Hepatocyte (in vitro differentiated cells): ENCODE results near the gene RASGRP2. TPM values are rescaled to one million over a fixed set of nuclear protein-coding genes. Genes with fewer than 3 reads are reported as not detected.

Source experiments
- DNase-seq: peaks from one replicate; pipeline ENCODE4 v3.0.0-alpha.2; 2016; ENCODE audit warnings: low spot score
- H2AFZ ChIP-seq: fragments of 200-600 bp; sonication (generic); 2 replicates; pipeline ENCODE4 v1.6.0; 2016; ENCODE audit warnings: antibody characterized with exemption, mild to moderate bottlenecking
- H3K27ac ChIP-seq: fragments of 200-600 bp; sonication (generic); 2 replicates; pipeline ENCODE4 v1.5.1; 2016; ENCODE audit warnings: mild to moderate bottlenecking
- H3K27me3 ChIP-seq: fragments of 200-600 bp; sonication (generic); 2 replicates; pipeline ENCODE4 v1.6.1; 2016
- H3K36me3 ChIP-seq: fragments of 200-600 bp; sonication (generic); replicated peaks from 2 replicates; pipeline ENCODE4 v1.5.1; 2016; ENCODE audit warnings: low read depth; ENCODE audit not compliant: insufficient read depth
- H3K4me1 ChIP-seq: fragments of 200-600 bp; sonication (generic); 2 replicates; pipeline ENCODE4 v1.5.1; 2016; ENCODE audit warnings: mild to moderate bottlenecking, moderate library complexity; ENCODE audit not compliant: insufficient read depth
- H3K4me2 ChIP-seq: fragments of 200-600 bp; sonication (generic); 2 replicates; pipeline ENCODE4 v1.6.0; 2016
- H3K4me3 ChIP-seq: fragments of 200-600 bp; sonication (generic); 2 replicates; pipeline ENCODE4 v1.5.1; 2016; ENCODE audit warnings: mild to moderate bottlenecking
- H3K79me2 ChIP-seq: fragments of 200-600 bp; sonication (generic); 2 replicates; pipeline ENCODE4 v1.6.0; 2017; ENCODE audit warnings: mild to moderate bottlenecking
- H3K9me2 ChIP-seq: fragments of 200-600 bp; sonication (generic); replicated peaks from 2 replicates; pipeline ENCODE4 v1.6.0; 2017; ENCODE audit warnings: mild to moderate bottlenecking; ENCODE audit not compliant: insufficient read depth
- H3K9me3 ChIP-seq: fragments of 200-600 bp; sonication (generic); 2 replicates; pipeline ENCODE4 v1.5.1; 2016; ENCODE audit warnings: low read depth, mild to moderate bottlenecking
- H4K20me1 ChIP-seq: fragments of 200-600 bp; sonication (generic); 2 replicates; pipeline ENCODE4 v1.6.0; 2016; ENCODE audit warnings: mild to moderate bottlenecking; ENCODE audit not compliant: insufficient read depth, poor library complexity, severe bottlenecking
- EZH2 ChIP-seq: fragments of 200-600 bp; sonication (generic); IDR thresholded peaks from 2 replicates; pipeline ENCODE4 v1.6.1; 2016; ENCODE audit warnings: antibody characterized with exemption, mild to moderate bottlenecking, borderline replicate concordance
- EZH2phosphoT487 ChIP-seq: fragments of 200-600 bp; sonication (generic); IDR thresholded peaks from one replicate; pipeline ENCODE4 v1.6.1; 2018; ENCODE audit warnings: antibody characterized with exemption, mild to moderate bottlenecking, low read depth, moderate library complexity; ENCODE audit not compliant: unreplicated experiment, severe bottlenecking
- WGBS: methylation state at CpG from one replicate; pipeline ENCODE4 v1.1.6; 2016; ENCODE audit warnings: low lambda C conversion rate; ENCODE audit errors: missing lambda C conversion rate; 5-methylcytosine and 5-hydroxymethylcytosine counted together
- polyA plus RNA-seq: library from polyadenylated mRNA; unstranded; fragments of >200 nt; fragmentation: Nextera tagmentation; extraction: Ambion mirVana; gene quantifications from 2 replicates; pipeline ENCODE4 v1.2.1, GENCODE V29; 2016
- total RNA-seq: library from RNA; depleted of rRNA; stranded (reverse); fragments of >200 nt; gene quantifications from 2 replicates; pipeline ENCODE4 v1.2.3, GENCODE V29; 2014
- TF ChIP-seq, protein P1 (sequence below): fragments of 200-600 bp; sonication (generic); IDR thresholded peaks from 2 replicates; pipeline ENCODE4 v1.5.1; 2016; ENCODE audit warnings: antibody characterized with exemption, mild to moderate bottlenecking; ENCODE audit not compliant: poor library complexity

The RASGRP2 gene
- total and polyA plus RNA-seq, 2 experiments from 2014 or later, result 0.10 to 3.2 TPM

DNA sequence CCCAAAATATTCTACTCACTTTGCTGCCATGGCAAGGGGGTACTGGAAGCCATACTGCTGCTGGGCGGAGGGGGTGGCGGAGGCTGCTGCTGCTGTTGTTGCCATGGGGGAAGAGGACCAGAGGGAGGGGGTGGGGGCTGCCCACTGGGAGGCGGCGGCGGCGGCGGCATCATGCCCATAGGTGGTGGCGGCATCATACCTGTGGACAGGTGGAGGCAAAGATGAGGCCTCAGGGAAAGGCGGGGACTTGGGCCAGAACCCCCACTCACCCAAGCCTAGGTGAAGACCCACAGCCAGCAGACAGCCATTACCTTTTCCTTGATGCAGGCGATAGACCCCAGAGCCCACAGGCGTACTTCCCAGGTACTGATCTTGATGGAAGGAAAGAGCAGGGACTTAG, 22.9 kb upstream of the RASGRP2 start:
- no peak overlapping the region for H3K4me3 ChIP-seq
- H3K27ac ChIP-seq, result no peak overlapping the region
- no peaks in the 10 kb centered on the region for H3K9me2 ChIP-seq
- peaks cover 6% of the 10 kb centered on the region for H3K36me3 ChIP-seq
- TF ChIP-seq, protein P1, sequence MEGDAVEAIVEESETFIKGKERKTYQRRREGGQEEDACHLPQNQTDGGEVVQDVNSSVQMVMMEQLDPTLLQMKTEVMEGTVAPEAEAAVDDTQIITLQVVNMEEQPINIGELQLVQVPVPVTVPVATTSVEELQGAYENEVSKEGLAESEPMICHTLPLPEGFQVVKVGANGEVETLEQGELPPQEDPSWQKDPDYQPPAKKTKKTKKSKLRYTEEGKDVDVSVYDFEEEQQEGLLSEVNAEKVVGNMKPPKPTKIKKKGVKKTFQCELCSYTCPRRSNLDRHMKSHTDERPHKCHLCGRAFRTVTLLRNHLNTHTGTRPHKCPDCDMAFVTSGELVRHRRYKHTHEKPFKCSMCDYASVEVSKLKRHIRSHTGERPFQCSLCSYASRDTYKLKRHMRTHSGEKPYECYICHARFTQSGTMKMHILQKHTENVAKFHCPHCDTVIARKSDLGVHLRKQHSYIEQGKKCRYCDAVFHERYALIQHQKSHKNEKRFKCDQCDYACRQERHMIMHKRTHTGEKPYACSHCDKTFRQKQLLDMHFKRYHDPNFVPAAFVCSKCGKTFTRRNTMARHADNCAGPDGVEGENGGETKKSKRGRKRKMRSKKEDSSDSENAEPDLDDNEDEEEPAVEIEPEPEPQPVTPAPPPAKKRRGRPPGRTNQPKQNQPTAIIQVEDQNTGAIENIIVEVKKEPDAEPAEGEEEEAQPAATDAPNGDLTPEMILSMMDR, result no peak
- TF ChIP-seq EZH2, result no peak
- TF ChIP-seq EZH2phosphoT487, result no peak
- WGBS, result 100% methylated on average over 4 of the region's 11 CpGs
- DNase-seq, result no peak
- H3K9me3 ChIP-seq, result no peaks in the 10 kb centered on the region
- H3K79me2 ChIP-seq, result peaks cover 46% of the 10 kb centered on the region
- H3K4me2 ChIP-seq, result no peak overlapping the region
- no peak overlapping the region for H2AFZ ChIP-seq
- H3K27me3 ChIP-seq, result no peaks in the 10 kb centered on the region
- H3K4me1 ChIP-seq, result no peaks in the 10 kb centered on the region
- H4K20me1 ChIP-seq, result peaks cover 91% of the 10 kb centered on the region

DNA sequence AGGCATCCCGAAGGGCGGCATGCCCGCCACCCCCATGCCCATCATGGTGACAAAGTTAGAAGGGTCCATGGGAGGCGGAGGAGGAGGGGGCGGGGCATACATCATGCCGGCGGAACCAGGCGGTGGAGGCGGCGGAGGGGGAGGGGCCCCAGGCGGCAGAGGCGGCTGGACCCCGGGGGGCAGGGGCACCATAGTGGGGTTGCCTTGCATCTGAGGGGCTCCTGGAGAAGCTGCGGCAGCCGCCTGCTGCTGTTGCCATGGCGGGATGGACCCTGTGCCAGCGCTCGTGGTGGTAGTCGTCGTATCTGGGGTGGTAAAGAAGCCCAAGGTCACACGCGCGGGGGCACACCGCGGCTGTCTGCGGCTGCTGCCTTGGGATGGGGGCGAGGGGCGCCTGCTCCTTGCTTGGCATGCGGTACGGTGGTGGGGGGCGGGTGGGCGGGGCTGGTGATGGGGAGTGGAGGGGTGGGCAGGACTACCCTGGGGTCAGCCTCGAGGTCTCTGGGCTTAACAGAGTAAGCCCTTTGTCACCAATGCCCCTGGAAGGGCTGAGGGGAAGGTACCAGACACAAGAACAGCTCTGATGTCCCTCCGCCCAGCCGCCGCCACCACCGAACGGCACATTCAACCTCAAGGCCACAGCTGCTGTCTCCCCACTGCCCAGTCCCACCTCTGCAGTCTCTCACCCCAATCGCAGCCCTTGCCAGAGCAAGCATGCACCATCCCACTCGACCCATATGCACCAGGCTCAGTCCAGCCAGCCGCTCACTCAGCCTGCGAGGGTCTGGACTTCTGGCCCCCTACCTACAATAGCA, 22.1 kb upstream of the RASGRP2 start:
- H3K27me3 ChIP-seq, result no peaks in the 10 kb centered on the region
- H3K36me3 ChIP-seq, result peaks cover 6% of the 10 kb centered on the region
- no peak for TF ChIP-seq EZH2
- TF ChIP-seq, protein P1, result no peak
- peaks cover 37% of the 10 kb centered on the region for H3K79me2 ChIP-seq
- DNase-seq, result no peak
- H3K4me3 ChIP-seq, result no peak overlapping the region
- no peak overlapping the region for H2AFZ ChIP-seq
- H3K4me2 ChIP-seq, result no peak overlapping the region
- 96% methylated on average over 25 of the region's 42 CpGs for WGBS
- peaks cover 83% of the 10 kb centered on the region for H4K20me1 ChIP-seq
- no peak overlapping the region for H3K27ac ChIP-seq
- no peaks in the 10 kb centered on the region for H3K9me3 ChIP-seq
- no peaks in the 10 kb centered on the region for H3K4me1 ChIP-seq
- no peaks in the 10 kb centered on the region for H3K9me2 ChIP-seq

DNA sequence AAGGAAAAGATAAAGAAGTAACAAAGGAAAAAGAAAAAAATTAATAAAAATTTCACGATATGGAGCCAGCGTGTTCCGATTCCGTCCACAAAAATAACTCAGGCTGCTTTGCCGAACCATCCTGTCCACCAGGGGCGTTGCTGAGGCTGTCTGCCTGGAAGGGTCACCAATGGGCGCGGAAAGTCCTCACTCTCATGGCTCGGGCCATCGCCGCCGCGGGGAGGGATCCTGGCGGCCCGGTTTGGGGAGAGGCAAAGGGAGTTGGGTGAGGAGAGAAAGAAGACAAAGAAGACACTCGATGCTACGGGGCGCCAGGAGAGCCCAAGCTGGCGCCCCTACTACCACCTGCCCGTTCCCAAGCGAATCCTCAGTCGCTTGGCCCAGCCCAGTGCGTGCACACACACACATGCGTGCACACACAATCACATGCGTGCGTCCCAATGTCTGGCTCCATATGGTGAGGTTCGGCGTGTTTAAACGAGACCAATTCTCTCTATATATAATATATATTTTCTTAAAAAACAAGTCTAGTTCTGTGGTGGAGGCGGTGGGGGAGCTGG, 21.4 kb upstream of the RASGRP2 start:
- Histone ChIP-seq H3K4me2 (no peak overlapping the region), H4K20me1 (peaks cover 76% of the 10 kb centered on the region), H3K4me1 (no peaks in the 10 kb centered on the region), H2AFZ (no peak overlapping the region), H3K27me3 (no peaks in the 10 kb centered on the region), H3K36me3 (peaks cover 6% of the 10 kb centered on the region), H3K9me2 (no peaks in the 10 kb centered on the region), H3K27ac (no peak overlapping the region), H3K9me3 (no peaks in the 10 kb centered on the region), H3K79me2 (peaks cover 30% of the 10 kb centered on the region), H3K4me3 (no peak overlapping the region)
- whole genome bisulfite sequencing, result 96% methylated on average over 30 of the region's 30 CpGs
- no peak for DNase-seq
- TF ChIP-seq EZH2phosphoT487, result no peak
- TF ChIP-seq, protein P1, result peak; percentile 12
